HG03469 (cell line): Measurements from ENCODE around the gene TOB2.
"Not testable (repeated sequence)": the region's sequence is repeated elsewhere in the genome, so short reads cannot be mapped to it uniquely, and the experiment has no call there.

Experiments used
- ATAC-seq: cut with Tn5 transposase; IDR thresholded peaks from one replicate; pipeline ENCODE4 v1.9.1; 2021; ENCODE audit warnings: mild to moderate bottlenecking, moderate library complexity, moderate number of reproducible peaks; ENCODE audit not compliant: unreplicated experiment

The TOB2 gene

DNA sequence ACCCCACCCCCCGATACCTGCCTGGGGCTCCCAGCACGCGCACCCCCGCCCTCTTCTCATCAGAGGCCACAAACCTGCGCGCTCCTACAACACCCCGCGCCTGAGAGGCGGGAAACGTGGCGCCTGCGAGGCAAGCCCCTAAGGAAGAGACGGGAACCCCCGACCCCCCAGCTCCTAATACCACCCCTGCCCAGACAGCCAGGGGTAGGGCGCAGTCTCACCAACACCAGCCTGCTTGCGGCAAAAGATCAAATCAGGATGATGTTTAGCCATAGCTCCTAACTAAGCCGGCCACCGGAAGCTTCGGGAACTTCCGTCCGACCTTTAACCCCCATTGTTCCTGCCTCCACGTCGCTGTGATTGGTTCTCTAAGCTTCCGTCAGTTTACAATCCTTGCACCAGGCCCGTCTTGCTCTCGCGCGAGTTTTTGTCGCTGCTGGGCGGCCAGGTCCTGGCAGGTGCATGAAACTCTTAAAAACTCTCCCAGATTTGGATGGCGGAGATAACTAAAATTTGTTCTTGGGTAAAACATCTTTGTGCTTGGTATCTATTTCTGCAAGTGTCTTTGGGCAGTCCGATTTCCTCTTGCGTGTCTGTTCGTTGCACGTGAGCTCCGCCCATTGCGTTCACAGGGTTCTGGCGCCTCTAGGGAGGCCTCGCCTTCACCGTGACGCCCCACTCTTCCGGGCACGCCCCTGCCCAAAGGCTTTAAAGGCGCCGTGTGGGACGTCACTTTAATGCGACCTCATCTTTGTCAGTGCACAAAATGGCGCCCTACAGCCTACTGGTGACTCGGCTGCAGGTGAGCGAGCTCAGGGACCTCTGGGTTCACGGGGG, 22.0 kb upstream of the TOB2 start, which contains the start of the genes ACO2 and PHF5A:
TSS of gene ACO2 (plus strand) at position 737 of the 837 bp plus-strand sequence. CDS start at position 767, 30 bp downstream.
TSS of gene PHF5A (minus strand) at position 312 of the 837 bp plus-strand sequence. CDS start at position 273, 39 bp downstream.
- ATAC-seq = peak; percentile 56

DNA sequence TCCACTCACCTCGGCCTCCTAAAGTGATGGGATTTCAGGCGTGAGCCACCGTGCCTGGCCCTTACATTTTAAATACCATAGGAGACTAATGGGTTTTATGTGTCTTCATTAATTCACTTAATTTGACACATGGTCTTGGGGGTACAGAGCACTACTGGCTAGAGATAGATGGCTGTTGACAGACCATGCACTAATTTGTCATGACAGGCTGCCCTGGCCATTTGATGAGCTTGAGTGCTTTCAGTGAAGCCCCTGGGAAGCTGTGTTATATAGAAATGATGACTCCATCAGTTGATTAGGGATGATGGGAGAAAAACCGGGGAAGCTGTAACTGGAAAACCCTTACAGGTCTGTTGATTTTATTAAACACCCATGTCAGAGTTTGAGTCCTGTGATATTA, 15.3 kb upstream of the TOB2 start:
- ATAC-seq = no peak

DNA sequence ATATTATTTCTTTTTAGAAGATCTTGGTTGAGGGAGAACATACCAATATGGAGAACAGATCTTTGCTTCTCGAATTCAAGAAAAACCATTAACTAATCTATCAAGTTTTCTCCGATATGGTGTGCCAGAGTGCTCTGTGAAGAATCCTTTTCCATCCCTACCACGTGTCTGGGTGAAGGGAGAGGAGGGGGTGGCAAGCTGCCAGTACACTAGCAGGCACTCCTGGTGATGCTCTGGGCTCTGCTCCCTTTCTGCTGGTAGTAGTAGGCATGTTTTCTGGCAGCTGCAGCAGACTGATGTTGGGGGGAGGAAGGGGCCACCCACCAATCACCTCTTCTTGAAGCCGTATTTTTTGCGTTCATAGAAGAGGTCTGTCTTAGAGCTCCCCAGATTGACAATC, 13.5 kb upstream of the TOB2 start:
- ATAC-seq = not testable (repeated sequence)

DNA sequence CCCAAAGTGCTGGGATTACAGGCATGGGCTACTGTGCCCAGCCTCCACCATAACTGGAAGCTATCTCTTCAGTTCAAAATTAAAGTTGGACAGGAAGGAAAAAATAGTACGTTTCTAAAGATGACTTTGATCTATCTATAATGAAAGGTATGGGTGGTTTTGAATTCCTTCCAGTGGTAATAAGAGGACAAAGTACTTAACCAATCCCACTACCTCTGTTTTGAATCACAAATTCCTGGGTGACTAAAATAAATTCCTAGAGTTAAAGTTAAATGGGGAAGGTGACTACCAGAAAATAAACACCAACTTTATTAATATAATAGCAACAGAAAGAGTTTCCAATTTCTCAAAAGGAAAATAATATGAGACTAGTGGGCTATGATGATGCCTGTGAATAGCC, 12.8 kb upstream of the TOB2 start:
- no peak for ATAC-seq

DNA sequence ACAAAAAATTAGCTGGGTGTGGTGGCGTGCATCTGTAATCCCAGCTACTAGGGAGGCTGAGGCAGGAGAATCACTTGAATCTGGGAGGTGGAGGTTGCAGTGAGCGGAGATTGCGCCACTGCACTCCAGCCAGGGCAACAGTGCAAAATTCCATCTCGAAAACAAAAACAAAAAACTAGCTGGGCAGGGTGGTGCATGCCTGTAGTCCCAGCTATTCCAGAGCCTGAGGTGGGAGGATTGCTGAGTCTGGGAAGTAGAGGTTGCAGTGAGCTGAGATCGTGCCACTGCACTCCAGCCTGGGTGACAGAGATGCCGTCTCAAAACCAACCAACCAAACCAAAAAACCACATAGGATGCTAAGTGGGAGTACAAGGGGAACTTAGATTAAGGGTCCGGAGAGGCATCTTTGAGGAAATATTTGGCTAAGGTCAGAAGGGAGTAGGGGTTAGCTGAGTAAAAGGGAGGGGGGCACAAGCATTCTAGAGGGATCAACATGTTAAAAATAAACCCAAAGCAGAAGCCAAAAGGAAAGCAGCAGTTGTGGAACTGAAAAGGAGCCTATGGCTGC, 11.6 kb upstream of the TOB2 start:
- ATAC-seq = no peak

DNA sequence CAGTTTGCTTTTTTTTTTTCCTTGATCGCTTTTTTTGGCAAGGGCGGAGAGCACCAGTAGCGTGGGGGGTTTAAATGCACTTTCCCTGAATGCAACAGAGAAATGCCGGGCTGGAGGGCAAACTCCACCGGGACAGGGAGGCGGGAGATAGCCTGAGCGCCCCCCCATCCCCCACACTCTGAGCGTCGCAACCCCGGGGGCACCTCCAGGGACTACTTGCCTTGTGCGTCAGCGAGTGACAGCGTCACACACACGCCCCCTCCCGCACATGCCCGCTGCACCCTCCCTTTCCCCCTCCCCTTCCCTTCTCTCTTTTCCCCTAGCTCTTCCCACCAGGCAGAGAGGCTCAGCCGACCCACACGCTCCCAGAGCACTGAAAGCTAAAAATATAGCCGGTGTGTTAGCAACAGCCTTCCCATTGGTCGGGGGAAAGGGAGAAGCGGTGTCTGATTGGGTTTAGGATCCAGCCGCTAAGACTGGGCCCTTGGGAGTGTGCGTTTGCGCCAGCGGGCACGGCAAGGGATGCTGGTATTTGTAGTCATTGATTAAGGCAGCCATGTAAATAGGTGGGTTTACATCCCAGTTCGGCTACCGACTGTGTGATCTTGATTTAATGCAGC, 1.7 kb upstream of the TOB2 start:
- ATAC-seq = peak; percentile 33

DNA sequence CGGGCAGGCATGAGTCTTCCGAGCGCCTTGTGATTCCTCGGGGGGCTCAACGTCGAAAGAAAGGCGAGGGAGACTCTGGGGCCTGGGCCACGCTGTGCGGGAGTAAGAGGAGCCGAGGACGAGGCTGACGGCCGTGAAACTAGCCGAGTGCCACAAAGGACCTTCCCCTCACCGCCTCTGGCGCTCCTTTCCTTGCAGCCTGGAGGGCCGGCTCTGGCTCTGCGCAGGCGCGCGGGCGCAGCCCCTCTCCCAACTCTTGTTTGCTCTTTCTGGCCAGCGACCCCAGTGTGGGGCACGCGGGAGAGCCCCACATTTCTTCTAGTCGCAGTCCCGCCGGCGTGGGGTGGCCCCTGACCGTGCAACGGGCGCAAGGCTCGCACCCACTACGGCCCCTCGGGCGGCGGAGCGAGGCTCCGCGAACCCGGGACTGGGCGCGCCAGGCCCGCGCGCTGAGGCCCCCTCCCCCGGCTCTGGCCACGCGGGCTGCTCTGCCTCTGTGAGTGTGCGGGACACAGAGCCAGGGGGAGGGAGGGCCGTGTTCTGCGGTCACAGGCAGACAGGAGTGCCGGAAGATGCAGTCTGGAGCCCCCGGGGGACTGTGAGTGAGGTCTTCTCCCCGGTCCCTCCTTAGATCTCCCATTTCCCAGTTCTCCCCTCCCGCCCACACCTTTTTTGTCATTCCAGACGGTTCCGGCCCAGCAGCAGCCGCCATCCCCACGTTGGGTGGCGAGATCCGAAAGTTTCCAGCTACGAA, 1.0 kb upstream of the TOB2 start:
- no peak for ATAC-seq

DNA sequence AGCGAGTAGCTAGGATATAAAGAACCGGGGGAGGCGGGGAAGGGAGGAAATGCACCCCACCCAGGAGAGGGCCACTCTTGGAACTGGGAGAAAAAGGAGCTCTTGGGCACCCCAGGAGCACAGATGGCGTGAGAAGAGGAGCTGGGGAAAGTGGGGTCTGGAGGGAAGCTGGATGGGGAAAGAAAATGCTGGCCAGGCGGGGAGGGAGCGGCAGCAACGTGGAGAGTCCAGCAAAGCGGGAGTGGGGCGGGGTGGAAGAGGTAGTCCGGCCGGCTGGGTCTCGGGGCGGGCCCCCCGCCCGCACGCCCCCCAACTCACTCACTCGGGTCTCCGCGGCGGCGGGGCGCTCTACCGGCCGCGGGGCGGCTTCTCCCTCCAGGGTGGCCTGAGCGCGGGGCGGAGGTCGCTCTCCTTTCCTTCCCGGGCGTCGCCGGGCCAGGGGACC, 522 bp downstream of the TOB2 start:
- ATAC-seq = no peak

DNA sequence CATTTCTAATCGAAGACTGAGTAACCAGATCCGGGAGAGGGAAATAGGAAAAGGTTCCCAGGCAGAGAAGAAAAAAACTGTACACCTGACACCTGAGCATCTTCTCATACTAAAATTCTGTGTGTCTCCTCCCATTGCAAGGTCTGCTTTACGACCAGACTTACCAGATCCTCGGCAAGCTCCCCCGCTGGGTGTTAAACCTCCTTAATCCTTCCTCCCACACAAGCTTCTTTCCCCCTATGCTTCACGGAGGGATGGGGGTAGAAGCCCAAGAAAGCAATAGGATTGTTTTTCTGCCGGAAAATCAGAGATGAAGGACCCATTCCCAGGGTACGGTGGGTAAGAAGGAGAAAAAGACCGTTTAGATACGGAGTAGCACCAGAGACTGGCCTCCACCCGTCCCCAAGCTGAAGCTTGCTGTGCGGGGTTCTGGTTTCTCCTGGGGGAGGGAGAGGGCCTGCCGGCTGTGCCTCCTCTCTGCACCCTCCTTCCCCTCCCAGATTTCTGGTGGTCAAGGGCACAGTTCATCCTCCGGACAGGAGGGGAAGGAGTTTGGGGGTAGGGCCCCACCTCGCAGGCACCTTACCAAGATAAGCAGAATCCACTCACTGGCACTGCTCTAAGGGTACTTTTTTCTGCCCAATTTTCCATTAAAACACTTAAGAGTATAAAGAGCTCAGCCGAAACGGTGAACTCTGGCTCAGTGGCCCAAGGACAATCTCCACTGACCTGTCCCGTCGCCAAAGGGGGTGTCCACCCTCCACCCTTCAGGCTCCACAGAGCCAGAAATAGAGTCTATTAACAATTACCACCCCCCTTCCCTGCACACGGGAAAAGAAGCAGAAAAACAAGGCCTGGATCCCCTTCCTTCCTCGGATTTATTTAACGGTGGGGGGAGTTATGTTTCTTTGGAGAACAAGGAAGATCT, 1.2 kb downstream of the TOB2 start:
- ATAC-seq = no peak

DNA sequence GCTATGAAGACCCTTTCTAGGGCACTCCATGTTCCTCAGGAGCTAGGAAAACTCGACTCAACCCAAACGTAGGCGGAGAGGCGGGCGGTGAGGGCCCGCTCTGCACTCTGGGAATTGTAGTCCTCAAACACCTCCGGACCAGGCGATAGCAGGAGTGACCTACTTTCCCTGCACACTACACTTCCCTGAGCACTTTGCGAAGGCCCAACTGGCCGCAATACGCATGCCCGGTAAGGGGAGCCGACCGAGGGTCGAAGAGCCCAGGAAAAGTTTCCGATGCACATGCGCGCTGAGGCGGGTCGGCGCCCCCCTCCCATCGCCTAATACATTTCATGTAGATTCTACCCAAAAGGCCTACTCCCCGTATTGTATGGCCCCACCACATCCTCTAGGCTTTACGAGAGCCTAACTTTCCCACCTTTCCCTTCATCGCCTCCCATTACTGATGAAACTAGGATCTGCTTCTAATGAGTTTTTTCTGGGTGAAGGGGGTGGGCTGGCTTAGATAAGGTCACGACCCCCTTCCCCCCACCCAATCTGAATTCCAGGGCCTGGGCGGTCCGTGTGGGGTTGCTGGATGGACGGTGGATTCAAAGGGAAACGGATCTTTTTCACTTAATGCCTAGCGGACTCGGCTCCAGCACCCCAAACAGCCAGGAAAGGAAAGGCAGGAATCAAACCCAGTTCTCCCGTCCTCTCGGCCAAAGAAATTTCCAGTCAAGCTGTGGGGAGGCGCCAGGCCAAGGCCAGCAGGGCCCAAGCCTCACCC, 2.1 kb downstream of the TOB2 start:
- ATAC-seq = peak; percentile 40

DNA sequence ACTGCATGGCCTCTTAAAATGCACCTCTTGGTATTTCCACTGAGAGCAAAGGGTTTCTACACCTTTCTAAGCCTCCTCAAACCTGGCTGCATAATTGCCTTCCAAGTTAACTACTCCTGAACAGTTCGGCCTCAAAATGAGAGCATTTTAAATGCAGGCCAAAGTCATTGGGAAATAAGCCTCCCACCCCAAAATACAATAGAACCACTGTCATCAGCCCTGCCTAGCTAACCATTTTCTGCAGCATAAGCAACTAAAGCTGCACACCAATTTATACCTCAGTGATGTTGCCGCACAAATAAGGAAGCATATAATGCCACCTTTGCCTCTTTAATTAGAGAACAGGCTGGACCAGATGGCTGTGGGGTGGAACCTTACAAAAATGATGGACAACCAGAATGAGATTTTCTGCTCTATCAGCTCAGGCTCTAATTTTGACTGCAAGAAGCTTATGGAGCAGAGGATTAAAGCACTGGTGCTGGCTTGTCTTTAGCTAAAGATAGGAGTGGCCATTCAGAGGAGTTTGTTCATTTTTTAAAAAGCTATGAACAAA, 4.3 kb downstream of the TOB2 start:
- ATAC-seq = no peak

DNA sequence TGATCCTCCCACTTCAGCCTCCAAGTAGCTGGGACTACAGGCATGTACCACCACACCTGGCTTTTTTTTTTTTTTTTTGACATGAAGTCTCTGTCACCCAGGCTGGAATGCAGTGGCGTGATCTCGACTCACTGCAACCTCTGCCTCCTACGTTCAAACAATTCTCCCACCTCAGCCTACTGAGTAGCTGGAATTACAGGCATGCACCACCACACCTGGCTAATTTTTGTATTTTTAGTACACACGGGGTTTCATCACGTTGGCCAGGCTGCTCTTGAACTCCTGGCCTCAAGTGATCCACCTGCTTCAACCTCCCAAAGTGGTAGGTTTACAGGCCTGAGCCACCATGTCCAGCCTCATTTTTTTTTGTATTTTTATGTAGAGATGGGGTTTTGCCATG, 6.1 kb downstream of the TOB2 start:
- not testable (repeated sequence) for ATAC-seq

DNA sequence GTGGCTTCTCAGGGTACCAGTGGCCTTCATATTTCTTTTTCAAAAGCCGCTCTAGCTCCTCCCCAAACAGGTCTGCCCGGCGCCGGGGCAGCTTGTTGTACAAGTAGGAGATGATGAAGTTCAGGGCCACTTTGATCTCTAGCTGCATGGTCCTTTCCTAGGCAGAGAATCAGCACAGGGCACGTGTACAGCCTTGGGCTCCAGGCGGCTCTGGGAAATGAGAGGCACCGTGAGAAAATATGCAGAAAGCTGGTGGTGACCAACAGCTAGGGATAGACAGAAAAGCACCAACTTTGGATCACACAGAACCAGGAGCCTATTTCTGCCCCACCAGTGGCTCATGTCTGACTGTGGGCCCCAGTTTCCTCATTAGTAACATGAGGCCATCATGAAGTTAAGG, 9.4 kb downstream of the TOB2 start:
- ATAC-seq = no peak

DNA sequence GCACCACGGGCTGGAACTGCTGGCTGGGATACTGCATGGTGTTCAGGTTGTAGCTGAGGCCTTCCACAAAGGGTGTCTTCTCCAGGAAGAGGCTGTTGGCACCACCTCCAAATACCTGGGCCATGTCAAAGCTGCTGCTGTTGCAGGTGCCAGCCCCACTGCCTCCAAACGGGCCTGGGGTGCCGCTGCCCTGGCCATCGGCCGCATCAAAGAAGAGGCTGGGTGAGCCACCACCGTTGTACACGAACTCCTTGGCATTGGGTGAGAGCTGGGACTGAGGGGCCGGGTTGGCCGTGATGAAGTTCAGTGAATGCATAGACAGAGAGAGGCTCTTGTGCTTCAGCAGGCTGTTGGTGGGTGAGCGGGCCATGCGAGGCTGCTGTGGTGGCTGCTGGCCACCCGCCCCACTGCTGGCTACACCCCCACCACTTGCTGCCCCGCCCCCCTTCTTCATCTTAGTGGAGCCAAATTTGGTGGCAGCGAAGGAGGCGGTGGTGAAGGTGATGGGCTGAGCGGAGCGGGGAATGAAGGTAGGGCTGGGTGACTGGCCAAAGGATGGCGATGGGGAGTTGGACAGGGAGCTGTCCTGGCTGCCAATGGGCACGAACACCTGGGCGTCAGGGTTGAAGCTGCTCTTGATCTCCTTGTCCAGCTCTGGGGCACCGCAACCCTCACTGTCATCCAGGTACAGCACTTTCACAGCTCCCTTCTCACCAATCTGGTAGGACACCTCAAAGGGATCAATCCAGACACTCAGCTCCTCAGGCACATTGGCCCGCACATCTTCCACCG, 10.1 kb downstream of the TOB2 start:
- no peak for ATAC-seq

DNA sequence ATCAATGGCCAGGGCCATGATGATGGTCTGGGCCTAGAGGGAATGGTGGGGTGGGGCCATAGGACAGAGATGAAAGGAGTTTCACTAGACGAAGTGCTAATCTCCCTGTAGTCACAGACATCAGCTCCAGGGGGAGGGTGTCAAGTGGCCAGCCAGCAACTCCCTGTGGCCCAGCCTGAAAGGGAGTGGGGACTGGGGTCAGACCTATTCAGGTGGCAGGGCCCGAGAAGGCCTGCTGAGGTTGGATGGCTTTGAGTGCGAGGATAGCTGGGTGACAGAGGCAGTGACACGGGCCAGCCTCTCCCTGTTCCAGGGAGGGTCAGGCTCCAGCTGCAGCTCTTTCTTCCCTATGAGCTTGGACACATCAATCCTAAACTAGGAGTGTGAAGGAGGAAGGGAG, 11.0 kb downstream of the TOB2 start:
- ATAC-seq = no peak

DNA sequence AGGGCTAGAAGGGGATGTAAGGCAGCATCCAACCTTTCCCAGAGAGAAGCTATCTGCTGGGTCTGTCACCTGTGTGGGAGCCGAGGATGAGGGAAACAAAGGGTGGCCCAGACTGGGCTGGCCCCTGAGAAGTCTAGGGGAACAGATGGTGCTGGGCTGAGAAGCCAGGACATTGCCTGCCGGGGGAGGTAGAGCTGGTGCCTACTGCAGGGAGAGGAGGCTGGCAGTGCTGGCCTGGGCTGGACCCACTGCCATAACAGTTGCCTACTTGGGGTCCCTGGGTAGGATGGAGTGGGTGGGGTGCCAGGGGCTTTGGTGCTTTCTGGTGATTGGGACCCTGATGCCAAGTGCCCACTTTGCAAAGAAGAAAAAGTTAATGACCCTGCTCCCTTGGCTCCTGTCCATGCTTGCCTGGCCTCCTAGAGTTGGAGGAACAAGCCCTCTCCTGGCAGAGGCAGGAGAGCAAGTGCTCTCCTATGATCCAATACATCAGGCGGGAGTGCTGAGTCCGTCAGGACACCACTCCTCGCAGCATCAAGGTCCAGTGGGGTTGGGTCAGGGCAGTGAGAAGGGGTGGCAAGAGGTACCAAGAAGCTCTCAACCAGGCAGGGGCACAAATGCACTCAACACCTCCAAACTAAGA, 12.1 kb downstream of the TOB2 start:
- not testable (repeated sequence) for ATAC-seq

DNA sequence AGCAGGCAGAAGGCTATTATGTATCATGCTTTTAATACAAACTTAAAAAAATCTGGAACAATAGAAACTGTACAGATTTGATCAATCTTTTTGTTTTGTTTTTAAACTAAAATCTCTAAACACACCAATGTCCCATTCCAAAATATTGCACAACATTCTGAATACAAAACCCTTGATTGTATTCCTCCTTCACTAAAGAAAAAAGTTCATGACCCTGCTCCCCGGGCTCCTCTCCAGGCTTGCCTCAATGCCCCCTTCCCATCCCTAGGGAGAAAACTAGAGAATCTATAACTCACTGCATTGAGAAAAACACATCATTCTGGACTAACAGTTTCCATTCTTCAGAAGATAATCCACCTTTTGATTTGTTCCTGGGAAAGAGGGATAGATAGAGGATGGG, 13.1 kb downstream of the TOB2 start:
- not testable (repeated sequence) for ATAC-seq

DNA sequence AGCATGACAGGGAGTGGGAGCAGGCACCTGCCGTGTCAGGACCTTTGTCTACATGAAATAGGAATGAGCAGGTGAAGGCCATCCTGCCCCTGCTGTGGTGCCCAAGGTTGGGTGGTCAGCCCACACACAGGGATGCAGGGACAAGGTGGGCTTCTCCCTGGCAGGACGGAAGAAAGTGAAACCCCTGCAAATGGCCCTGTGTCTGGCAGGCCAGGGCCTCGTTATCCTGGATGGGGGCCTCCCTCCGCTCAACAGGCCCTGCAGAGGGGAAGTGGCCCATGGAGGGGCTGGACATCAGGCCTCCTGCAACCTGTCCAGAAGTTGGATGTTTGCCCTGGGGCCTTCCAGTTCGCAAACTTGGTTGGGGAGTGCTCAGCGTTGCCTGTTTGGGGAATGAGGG, 14.9 kb downstream of the TOB2 start:
- no peak for ATAC-seq
